SKM-1 (cell line): ENCODE data around the gene PRKCE.
"Not testable (repeated sequence)": the region's sequence is repeated elsewhere in the genome, so short reads cannot be mapped to it uniquely, and the experiment has no call there.

ENCODE experiments used
- DNase-seq: peaks from one replicate; lab custom pipeline; 2025; ENCODE audit not compliant: unreplicated experiment; lab: John Stamatoyannopoulos, UW

PRKCE gene

DNA sequence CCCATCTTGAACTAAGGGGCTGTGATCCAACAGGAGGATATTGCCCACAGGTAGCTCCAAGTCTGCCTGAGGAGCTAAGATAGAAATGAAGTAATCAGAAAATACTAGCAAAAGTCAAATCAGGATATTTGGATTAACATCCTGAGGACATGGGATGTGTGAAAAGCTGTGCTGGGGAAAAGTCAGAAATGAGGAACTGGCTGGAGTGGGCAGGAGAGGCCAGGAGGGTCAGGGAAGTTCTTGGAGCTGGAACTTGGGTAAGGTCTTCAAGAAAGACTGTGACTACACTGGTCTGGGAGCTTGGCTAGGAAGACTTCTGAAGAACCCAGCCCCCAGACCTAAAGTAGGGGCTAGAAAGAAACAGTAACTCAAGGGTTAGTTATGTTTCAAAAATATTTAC is 250.9 kb downstream of the PRKCE start:
- DNase-seq = no peak

DNA sequence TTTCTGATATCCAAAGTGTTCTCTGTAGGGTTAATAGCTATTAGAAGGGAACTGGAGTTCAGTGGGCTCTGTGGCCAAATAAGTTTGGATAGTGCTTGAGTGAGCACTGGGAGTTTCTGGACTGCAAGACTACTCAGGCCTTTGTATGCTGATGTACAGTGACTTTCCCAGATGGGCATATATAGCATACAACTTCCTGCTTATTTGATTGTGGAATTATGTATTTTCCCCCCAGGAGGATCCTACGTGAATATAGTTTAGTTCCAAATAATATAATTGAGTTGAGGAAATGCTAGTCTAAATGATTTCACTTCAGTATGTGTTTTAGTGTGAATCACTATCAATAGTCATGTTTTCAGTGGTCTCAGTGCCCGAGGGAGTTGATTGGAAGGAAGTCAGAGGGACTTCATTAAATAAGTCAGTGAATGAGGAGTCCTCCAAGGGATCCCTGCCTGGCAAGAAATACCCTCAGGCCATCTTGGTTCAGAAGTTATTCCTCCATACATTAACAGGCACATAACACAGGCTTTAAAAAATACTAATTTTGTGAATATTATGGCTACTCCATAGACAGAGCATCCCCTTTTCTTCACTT is 251.4 kb downstream of the PRKCE start:
- no peak for DNase-seq

DNA sequence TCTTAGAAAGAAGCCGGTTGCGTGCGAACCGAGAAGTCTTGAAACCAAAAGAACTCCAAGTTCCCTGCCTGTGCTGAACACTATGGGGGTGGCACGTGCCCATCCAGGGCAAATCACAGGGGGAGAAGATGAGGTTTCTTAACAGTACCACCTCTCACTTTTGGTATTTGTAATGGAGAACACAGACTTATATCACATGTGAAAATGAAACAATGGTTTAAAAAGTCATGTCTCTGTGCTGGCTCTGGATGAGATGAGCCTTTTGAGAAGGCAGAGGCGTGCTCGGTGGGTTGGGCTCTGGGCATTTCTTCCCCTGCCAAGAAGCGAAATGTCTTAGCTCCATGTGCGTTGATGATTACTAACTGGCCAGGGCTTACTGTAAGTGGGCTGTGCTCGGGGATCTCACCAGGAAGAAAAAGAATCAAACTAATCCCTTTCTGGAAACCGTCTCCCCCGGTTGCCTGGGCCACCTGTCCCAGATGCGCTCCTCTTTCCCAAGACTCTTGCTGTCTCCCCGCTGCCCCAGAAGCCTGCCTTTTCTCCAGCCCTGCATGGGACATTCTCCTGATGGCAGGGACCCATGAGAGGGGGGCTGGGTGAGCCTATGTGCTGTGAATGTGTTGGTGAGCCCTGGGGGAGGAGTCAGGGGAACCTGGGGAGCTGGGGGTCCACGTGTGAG is 252.9 kb downstream of the PRKCE start:
- no peak for DNase-seq

GRCh38 chr2:45904946-45905631 is 253.6 kb downstream of the PRKCE start:
- no peak for DNase-seq

DNA sequence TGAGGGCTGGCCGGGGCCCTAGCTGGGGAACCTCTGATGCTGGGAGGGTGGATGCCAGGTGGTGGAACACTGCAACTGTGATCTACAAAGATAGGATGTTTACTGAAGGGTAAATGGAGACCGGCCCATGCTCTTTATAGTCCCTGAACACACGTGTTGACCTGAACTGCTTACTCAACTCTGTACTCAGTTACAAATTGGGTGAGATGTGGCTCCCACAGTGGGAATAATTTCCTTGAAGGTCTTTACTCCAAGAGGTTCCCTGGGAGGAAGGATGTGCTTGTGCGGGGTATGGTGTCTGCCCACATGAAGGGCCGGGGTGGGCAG is 254.1 kb downstream of the PRKCE start:
- DNase-seq = no peak

GRCh38 chr2:45907592-45907991 is 256.1 kb downstream of the PRKCE start:
- no peak for DNase-seq

DNA sequence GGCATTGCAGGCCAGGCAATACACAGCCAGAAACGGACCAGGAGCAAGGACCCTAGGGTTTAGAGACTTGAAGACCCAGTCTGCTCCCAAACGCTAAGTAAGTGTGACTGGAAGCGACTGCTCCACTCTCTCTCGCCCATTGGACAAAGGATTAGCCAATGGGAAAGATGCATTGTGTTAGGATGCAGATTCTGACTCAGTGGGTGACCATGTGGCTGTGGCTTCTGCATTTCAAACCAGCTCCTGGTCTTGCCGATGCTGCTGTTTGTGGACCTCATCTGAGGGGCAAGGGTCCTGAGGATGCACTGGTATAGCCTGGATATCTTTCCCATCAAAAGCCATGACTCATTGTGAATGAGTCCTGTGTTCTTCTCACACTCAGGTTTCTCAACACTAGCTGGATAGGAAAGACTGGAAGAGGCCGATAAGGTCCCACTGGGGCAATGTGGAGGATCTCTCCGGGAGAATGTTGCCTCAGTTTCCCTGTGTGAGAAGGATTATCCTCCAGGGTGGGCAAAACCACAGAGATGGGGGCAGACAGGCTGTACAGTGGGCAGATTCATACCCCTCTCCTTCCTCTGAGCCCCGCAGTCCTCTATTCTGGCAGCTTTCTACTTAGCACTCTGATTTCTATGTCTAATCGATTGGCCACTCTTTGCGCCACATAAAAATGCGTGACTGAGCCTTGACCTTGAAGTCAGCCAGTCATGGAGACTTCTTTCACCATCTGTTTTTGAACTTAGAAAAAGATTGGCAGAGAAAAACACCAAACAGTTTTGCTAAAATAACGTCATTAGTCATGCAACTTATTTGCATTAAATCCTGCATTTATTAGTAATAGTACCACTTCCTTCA is 257.1 kb downstream of the PRKCE start:
- DNase-seq = no peak

- no peak for DNase-seq
These were observed 257.7 kb downstream of the PRKCE start for GRCh38 chr2:45909171-45909565.

- no peak for DNase-seq
These were observed 258.3 kb downstream of the PRKCE start for GRCh38 chr2:45909677-45910191.

- DNase-seq = no peak
These were observed 259.1 kb downstream of the PRKCE start for GRCh38 chr2:45910473-45911060.

DNA sequence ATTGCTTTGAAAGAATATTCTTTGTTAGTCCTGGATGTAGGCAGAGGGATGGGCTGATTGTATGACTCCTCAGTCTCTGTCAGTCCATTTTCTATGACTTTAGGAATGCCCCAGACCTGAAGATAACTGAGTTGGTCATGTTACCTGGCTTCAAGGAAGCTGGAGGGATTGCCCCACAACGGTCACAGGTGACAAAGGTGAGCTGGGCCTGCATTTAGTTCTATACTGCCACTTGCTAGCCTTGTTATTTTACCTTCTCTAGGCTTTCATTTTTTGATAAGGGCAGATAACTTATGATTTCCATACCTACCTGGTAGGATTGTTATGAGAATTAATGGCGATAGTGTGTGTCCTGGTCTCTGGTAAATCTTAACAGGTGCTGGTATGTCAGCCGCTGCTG is 260.1 kb downstream of the PRKCE start:
- no peak for DNase-seq

DNA sequence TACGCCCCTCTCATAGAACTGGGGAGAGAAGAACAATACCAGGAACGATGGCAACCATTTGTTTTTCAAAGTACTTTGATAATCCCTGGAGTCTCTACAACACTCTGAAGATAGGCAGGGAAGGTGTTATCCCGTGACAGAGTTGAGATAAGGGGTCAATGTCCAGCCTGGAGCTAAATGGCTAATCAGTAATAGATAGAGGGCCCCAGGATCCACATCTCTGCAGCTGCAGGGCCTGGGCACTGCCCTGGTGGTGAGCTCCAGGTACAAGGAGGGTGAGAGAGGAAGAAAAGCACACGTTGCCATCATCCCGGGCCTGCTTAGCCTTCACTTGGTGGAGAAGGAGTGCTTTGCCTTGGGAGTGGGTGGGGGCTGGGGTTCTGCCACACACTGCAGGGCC is 260.6 kb downstream of the PRKCE start:
- DNase-seq = no peak

GRCh38 chr2:45913539-45913938 is 262.1 kb downstream of the PRKCE start:
- no peak for DNase-seq

DNA sequence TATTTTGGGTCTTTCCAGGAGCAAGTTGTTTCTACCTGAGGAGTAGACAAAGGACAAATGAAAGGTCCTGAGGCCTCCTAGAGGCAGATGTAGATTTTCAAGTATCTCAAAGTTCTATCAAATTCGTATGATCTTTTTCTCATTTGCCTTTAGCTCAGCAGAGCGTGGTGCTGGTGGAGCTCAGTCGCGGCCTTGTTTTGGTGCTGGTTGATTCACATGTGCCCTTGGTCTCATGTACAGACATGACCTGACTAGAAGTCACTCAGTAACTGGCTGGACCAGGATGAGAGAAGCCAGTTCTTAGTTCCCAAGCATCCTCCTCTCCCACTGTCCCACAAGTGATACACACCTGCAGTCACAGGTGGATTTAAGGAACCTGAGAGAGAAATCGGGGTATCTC is 264.0 kb downstream of the PRKCE start:
- DNase-seq = no peak

- not testable (repeated sequence) for DNase-seq
These were observed 266.2 kb downstream of the PRKCE start for GRCh38 chr2:45917561-45918176.

- DNase-seq = no peak
These were observed 267.1 kb downstream of the PRKCE start for GRCh38 chr2:45918463-45919159.

DNA sequence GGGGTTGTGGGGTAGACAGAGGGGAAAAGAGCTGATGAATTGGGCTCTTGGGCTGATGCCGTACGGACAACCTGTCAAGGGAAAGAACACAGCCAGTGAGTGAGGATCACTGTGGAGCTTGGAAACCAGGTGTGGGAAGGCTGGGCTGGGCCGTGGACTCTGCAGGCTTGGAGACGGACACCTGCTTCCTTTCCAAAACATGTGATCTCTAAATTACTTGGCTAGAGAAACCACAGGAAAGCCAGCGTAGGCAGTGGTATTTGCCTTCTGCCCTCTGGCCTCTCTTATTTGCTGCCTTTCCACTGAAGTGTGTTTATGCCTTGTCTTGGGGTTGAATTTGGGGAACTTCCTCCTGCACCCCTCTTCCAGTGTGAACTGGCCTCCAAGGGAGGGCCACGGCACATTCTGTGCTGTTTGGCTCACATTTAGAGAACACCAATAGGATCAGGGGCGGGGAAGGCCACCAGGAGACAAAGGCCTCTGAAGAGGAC is 267.7 kb downstream of the PRKCE start:
- DNase-seq = no peak

DNA sequence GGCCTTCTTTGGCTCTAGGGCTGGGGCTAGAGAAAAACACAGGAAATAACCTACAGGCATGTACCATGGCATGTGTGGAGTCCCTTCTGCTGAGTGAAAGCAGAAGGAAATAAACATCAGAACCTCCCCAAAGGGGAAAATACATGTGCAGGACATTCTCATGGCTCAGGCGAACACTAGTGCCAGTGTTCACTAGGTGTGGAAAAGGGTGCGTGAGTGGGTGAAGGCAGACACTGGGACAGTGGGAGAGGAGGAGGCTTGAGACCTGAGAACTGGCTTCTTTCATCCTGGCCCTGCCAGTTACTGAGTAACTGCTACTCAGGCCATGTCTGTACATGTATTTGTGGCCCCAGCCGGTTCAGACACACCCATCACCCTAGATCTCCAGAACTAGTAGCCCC is 268.2 kb downstream of the PRKCE start:
- no peak for DNase-seq

GRCh38 chr2:45921921-45922320 is 270.4 kb downstream of the PRKCE start:
- no peak for DNase-seq

DNA sequence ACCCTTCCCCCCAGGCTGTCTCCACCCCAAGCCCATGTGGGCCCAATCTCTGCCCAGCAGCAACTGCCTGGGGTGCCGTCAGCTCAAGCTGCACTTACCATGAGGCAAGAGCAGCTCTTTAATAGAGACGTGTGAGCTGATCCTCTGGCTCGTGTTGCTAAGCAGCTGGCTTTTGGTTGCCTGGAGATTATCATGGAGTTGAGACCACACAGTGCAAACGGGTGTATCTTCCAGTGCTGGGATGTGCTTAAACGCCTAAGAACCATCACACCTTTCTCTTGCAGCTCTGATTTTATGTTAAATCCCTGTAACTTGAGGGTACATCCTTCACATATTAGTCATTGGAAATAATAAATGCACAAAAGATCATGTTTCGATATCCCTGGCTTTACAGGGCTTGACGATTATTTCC is 271.1 kb downstream of the PRKCE start:
- DNase-seq = no peak
